ENCODE data around the gene EGFL6. TPM values are rescaled to one million over a fixed set of nuclear protein-coding genes. Genes with fewer than 3 reads are reported as not detected.
"Not testable (repeated sequence)": the region's sequence is repeated elsewhere in the genome, so short reads cannot be mapped to it uniquely, and the experiment has no call there.

Gene EGFL6
- total RNA-seq, 1 donor from 2014 or later, result not detected

DNA sequence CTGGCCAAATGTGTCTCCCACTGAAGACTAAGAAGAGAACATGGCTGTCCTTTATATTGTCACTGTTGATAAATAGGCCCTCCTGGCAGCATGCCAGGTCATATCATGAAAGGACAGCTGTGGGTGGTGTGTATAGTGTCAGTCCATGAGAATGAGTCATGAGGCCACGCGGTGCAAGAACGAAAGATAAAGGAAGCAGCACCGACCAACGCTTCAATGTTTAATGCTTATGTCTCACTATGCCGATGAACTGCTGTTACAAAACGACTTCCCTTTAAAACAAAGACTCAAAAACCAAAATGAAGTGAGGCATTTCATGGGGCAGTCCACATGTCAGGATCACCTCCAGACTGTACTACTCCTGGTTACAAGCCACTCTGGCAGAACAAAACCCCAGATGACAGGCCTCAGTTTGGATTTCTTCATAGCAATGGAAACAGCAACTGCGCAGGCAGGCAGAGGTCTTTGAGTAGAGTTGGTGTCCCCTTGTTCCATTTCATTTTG, 78.4 kb downstream of the EGFL6 start:
- ATAC-seq (peak; percentile 84), DNase-seq (peak; percentile 33)
- intact Hi-C loops (cut with micrococcal nuclease), result loop anchor here (5.0 to 10.0 kb wide), 2 partner anchors 143 to 385 kb away; no protein-coding TSS in a partner anchor

GRCh38 chrX:13648336-13648735, 78.9 kb downstream of the EGFL6 start:
- not testable (repeated sequence) for DNase-seq, ATAC-seq
- intact Hi-C loops (cut with micrococcal nuclease), result loop anchor here (5.0 to 10.0 kb wide), 2 partner anchors 144 to 384 kb away; no protein-coding TSS in a partner anchor

DNA sequence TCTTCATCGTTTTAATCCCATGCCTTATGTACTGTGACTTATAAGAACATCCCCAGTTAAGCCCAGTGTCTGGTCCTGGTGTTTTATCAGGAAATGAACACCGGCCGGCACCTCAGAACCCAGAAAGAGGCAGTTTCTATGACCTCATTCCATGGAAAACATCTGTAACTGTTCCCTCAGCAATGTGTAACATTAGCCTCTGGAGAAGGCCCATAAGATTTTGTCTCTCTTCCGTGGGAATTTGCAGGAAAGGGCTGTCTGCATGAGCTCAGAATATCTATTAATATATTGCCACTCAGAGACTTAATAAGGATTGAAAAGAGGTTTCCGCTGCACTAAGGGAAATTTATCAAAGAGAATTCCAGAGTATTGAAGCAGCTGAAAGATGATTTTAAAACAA, 80.4 kb downstream of the EGFL6 start:
- intact Hi-C loops (cut with micrococcal nuclease), result loop anchor here (5.0 to 10.0 kb wide), 2 partner anchors 145 to 382 kb away; no protein-coding TSS in a partner anchor
- ATAC-seq (no peak), DNase-seq (no peak)

- intact Hi-C loops (cut with micrococcal nuclease), result no loop called here
- no peak for DNase-seq
- no peak for ATAC-seq
These were observed 80.9 kb downstream of the EGFL6 start for GRCh38 chrX:13650318-13650717.

DNA sequence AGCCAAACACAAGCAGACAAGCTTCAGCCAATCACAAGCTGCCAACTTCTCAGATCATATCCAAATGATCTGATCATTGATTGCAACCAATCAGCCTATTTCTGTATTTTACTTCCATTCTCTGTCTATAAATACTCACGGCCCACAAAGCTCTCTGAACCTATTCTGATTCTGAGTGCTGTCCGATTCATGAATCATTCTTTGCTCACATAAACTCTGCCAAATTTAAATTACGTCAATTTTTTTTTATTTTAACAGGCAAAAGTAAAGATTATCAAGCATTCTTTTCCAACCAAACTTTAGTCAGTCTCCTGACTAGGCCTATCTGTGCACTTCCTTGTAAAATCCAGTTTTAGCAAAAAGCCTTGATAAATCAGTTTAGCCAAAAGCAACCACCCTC, 81.7 kb downstream of the EGFL6 start:
- ATAC-seq (no peak), DNase-seq (no peak)
- intact Hi-C loops (cut with micrococcal nuclease), result no loop called here

DNA sequence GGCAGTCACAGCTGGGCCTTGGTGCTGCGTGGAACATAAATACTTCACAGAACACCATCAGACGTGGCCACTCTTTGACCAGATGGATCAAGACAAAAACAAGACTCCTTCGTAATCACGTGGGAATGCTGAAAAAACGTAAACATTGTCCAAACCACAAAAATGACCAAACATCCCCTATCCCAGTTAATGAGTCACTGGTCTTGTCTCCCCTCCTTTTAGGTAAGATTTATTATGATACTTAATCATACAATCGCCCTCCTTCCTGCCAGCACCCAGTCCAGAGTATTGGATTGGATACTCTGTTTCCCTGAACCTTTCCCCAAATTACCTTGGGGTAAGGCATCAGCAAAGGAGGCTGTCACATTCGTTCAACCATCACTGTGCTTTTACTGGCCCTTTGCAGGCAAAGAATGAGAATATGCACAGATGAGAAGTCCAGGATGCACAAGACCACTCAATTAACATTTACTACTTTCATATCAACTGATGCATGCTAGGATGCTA, 82.9 kb downstream of the EGFL6 start:
- no peak for ATAC-seq
- intact Hi-C loops (cut with micrococcal nuclease), result no loop called here
- no peak for DNase-seq

DNA sequence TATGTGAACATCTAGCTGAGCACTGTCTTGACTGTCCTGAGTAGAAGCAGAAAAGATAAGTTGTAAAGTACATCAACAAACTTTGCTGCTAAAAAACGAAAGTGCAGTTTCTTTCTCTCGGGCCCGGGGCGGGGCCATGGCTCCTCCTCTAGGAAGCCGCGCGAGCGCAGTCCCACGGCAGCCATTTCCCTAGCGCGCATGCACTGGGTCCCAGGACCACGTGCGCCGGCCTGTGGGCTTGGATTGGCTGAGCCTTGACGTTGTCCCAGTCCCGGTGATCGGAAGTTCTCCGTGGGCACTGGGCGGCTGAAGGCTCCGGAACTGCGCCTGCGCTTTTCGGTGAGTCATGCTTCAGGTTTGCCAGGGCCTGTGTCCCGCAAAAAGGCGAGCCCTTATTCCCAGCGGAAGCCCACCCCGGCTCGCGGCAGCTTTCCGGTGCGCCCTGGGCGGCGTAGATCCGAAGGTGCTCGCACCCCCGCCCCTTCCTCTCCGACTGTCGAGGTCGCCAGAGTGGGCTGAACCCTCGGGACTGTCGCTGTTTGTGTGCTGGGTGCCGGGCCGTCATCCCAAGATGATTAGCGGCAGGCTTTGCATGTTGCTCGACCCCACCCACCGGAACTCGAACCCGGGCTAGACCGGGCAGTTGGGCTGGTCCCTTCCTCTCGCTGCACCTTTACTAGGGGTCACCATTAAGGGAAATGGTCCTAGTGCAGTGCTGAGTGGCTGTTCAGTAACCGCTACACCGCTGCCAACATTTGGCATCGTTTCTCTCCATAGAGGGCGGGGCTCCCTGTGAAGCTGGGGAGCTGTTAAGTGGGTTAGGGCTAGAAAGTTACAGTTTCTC, 83.7 kb downstream of the EGFL6 start, which contains the start of gene TCEANC:
TCEANC (plus strand) TSS at position 292 of the 844 bp plus-strand sequence. CDS start 9,368 bp downstream, outside the sequence.
- peak; percentile 96 for DNase-seq
- intact Hi-C loops (cut with micrococcal nuclease), result no loop called here
- ATAC-seq, result peak; percentile 100

GRCh38 chrX:13654116-13654515, 84.7 kb downstream of the EGFL6 start:
- DNase-seq (no peak), ATAC-seq (no peak)
- intact Hi-C loops (cut with micrococcal nuclease), result no loop called here

DNA sequence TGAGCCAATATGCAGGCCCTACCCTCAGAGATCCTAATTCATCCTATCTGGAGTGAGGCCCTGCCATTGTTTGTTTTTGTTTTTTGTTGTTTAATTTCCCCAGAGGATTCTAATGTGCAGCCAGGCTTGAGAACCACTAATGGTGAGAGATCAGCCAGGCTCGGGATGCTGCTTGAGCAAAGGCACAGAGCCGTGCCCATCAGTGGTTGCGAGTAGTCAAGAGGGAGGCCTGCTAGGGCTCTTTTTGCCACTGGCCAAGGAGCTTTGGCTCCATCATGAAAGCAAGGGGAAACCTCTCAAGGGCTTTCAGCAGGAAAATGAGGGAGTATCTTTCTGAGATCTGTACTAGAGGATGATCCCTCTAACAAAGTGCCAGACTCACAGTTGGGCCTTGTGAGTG, 86.3 kb downstream of the EGFL6 start:
- no peak for DNase-seq
- ATAC-seq, result no peak
- intact Hi-C loops (cut with micrococcal nuclease), result loop anchor here (5.0 kb wide), 1 partner anchor 92 kb away; no protein-coding TSS in a partner anchor

- intact Hi-C loops (cut with micrococcal nuclease), result loop anchor here (5.0 kb wide), 1 partner anchor 89 kb away; no protein-coding TSS in a partner anchor
- no peak for DNase-seq
- peak; percentile 65 for ATAC-seq
These were observed 89.2 kb downstream of the EGFL6 start for GRCh38 chrX:13658602-13659001.

DNA sequence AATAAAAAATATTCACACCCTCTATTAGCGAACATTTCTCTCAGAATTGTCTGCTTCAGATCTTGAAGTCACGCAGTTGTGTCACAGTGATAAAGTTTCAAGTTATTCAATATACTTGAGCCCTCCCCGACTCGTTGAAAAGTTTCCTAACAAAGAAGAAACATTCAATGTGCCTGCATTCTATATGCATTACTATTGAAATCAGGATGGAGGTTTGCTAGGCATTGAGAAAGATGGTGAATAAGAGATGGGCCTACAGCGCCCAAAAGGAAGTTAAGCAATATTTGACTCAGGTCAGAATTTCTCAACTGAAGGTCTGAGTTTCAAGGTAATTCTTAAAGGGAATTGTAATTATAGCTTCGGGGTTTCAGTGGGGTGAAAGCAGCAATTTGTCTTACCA, 89.7 kb downstream of the EGFL6 start:
- ATAC-seq (no peak), DNase-seq (no peak)
- intact Hi-C loops (cut with micrococcal nuclease), result loop anchor here (5.0 kb wide), 1 partner anchor 88 kb away; no protein-coding TSS in a partner anchor

DNA sequence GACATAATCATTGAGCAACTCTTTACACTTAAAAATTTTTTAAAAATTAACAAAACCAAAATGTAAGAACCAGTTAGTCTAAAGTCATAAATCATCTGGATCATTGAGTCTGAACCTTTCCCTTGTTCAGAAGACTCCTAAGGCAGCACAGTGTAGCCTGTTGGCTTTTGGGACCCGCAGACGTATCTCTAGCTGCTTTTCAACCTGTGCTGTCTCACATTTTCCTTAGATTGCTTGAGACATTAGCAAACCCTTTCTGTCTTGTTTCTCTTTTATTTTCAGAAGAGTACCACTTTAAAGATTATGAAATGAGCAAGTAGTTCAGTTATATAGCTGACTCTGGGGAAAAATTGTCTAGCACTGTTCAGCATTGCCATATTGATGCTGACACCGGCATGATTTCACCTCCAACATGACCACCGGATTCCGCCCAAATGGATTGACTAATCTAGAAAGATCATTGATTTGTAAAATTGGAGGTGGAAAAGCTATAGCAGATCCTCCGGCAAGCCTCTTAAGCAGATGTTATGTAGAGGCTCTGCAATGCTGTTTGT, 92.4 kb downstream of the EGFL6 start:
- intact Hi-C loops (cut with micrococcal nuclease), result no loop called here
- DNase-seq, result no peak
- no peak for ATAC-seq

DNA sequence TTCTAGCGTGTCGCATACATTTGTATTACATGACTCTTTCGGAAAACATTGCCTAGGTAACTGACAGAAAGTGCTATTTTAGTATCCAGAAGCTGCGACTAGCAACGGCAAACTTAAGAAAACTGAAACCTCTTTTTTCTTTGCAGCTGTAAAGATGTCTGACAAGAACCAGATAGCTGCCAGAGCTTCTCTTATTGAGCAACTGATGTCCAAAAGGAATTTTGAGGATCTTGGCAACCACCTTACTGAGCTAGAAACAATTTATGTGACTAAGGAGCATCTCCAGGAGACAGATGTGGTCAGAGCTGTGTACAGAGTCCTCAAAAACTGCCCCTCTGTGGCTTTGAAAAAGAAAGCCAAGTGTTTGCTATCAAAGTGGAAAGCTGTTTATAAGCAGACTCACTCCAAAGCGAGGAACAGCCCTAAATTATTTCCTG, 93.0 kb downstream of the EGFL6 start:
- DNase-seq, result no peak
- intact Hi-C loops (cut with micrococcal nuclease), result no loop called here
- peak; percentile 22 for ATAC-seq

- intact Hi-C loops (cut with micrococcal nuclease), result no loop called here
- DNase-seq, result no peak
- peak; percentile 74 for ATAC-seq
These were observed 94.6 kb downstream of the EGFL6 start for GRCh38 chrX:13664020-13664419.

GRCh38 chrX:13666836-13667235, 97.4 kb downstream of the EGFL6 start:
- intact Hi-C loops (cut with micrococcal nuclease), result no loop called here
- DNase-seq (peak; percentile 45), ATAC-seq (peak; percentile 56)

GRCh38 chrX:13667919-13668318, 98.5 kb downstream of the EGFL6 start:
- intact Hi-C loops (cut with micrococcal nuclease), result no loop called here
- no peak for ATAC-seq
- DNase-seq, result no peak

- ATAC-seq, result peak; percentile 83
- peak; percentile 37 for DNase-seq
- intact Hi-C loops (cut with micrococcal nuclease), result no loop called here
These were observed 99.9 kb downstream of the EGFL6 start for GRCh38 chrX:13669246-13669737.

- intact Hi-C loops (cut with micrococcal nuclease); DNase-seq; ATAC-seq: not testable (repeated sequence)
These were observed 100.4 kb downstream of the EGFL6 start for GRCh38 chrX:13669755-13670154.

DNA sequence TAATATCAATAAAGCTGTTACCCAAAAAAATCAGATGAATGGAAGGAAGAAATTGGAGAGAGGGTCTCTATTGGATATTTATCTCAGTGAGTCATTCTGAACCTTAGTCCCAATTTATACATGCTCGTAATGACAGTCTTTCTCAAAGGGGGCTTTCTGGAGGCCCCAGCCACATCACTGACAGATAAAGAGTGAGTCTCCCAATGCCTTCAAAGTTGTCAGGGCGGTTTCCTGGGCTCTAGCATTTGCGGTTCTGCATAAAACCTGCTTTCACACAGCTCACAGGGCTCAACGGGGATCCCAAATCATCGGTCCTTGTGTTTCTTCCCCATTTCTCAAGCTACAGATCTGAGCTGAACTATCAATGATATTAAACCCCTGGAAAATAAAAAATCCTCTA, 100.8 kb downstream of the EGFL6 start:
- intact Hi-C loops (cut with micrococcal nuclease), result no loop called here
- DNase-seq (no peak), ATAC-seq (no peak)

GRCh38 chrX:13673016-13673415, 103.6 kb downstream of the EGFL6 start:
- no peak for ATAC-seq
- intact Hi-C loops (cut with micrococcal nuclease), result no loop called here
- no peak for DNase-seq

Measured in left ventricle myocardium superior (tissue), 1 donor.